ENCODE measurements around the gene CTSD.

CTSD gene

DNA sequence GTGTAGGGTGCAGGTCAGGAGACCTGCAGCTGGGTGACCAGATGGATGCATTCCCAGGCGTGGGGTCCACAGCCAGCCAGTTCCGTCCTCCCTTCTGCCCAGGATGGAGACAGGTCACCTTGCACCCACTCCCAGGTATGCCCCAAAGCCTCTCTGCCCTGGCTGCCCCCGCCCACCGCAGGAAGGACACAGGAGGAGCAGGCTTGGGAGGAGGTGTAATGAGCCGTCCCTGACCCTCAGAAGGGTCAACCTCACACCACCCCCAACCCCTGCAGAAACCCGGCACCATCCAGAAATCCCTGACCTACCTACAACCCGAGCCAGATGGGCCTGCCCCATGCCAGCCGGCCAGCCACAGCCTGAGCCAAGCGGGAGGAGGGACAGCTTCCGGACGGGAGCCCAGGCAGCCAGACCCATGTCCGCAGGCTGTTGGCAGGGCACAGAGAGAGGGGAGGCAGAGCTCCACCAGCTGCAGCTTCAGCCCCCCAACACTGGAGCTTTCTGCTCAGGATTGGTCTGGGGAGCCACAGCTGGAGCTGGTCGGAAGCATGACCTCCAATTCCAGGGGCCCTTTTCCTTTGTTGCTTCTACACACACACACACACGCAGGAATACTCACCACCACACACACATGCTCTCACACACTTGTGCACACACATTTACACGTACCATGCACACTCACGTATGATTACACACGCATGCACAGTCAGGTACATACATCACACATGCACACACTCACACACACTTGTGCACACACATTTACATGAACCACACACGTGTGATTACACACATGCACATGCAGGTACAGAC, 18.6 kb downstream of the CTSD start:
- DNase-seq (ENCODE audit: low read depth, low spot score), result no peak

DNA sequence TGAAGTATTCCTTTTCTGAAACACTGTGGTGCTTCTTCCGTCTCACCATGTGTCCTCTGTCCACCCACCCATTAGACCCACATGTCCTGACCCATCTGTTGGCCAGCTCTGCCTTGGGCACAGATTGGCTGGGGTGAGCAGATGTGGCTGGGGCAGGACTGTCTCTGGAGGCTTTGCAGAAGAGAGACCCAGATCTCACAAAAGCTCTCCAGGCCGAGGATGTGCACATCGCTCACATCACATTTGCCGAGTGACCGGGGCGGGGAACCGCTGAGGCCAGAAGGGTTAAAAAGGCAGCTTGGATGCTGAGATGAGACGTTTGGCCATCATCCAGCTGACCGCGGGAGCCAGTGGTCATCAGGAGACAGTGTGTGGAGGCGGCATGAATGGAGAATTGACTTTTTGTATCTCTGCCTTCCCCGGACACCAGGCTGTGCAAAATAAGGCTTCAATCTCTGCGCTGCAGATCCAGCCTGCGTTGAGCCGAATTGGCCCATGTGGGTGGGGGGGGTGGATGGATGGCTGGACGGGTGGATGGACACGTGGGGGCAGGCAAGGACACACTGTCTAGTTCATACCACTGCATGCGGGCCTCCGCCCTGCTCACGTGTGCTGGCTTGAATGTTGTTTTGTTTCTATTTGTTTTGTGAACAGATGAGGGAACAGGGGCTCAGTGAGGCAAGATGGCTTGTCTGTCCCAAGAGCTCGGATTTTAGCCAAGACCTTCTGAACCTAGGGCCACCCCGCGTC, 19.4 kb downstream of the CTSD start:
- DNase-seq (ENCODE audit: low read depth, low spot score), result no peak

GRCh38 chr11:1743585-1744136, 20.1 kb downstream of the CTSD start:
- DNase-seq (ENCODE audit: low read depth, low spot score), result no peak

- DNase-seq (ENCODE audit: low read depth, low spot score), result no peak
Measured at GRCh38 chr11:1742869-1743584, 20.7 kb downstream of the CTSD start.

- DNase-seq (ENCODE audit: low read depth, low spot score), result no peak
Measured at GRCh38 chr11:1742371-1742770, 21.4 kb downstream of the CTSD start.

DNA sequence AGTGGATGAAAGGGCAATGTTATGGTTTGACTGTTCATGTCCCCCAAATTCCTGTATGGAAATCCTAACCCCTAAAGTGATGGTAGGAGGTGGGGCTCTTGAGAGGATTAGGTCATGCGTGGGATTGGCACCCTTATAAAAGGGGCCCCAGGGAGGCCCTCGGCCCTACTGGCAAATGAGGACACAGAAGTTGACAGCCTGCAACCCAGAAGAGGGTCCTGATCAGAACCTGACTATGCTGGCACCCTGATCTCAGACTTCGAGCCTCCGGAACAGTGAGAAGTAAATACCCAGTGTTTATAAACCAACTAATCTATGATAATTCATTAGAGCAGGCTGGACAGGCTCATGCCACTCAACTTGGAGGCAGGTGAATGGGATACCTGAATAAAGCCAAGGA, 22.0 kb downstream of the CTSD start:
- no peak for DNase-seq (ENCODE audit: low read depth, low spot score)

DNA sequence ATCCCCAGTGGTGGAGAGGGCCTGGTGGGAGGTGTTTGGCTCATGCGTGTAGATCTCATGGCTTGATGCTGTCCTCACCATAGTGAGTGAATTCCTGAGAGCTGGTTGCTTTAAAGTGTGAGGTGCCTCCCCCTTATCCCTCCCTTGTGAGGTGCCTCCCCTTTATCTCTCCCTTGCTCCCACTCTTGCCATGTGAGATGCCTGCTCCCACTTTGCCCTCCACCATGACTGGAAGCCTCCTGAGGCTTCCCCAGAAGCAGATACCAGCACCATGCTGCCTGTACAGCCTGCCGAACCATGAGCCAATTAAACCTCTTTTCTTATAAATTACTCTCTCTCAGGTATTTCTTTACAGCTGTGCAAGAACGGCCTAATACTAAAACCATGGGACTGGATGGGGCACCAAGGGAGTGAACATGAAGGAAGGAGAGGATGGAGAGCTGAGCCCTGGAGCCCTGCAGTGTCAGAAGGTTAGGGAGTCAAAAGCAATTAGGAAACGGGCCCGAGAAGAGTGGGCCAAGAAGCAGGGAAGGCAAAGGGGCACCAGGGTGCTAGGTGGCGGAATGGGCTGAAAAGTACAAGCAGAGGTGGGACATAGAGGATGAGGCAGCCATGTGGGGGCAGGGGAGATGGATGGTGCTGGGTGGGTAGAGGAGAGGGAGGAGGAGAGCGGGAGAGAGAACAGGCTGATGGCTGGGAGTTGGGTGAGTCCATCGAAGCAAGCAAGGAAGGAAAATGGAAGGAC, 22.8 kb downstream of the CTSD start:
- DNase-seq (ENCODE audit: low read depth, low spot score), result no peak

- no peak for DNase-seq (ENCODE audit: low read depth, low spot score)
Measured at GRCh38 chr11:1739576-1739975, 24.2 kb downstream of the CTSD start.

- DNase-seq (ENCODE audit: low read depth, low spot score), result no peak
Measured at GRCh38 chr11:1738380-1738779, 25.3 kb downstream of the CTSD start.

GRCh38 chr11:1737080-1737757, 26.5 kb downstream of the CTSD start:
- DNase-seq (ENCODE audit: low read depth, low spot score), result no peak

- no peak for DNase-seq (ENCODE audit: low read depth, low spot score)
Measured at GRCh38 chr11:1736447-1736992, 27.2 kb downstream of the CTSD start.

DNA sequence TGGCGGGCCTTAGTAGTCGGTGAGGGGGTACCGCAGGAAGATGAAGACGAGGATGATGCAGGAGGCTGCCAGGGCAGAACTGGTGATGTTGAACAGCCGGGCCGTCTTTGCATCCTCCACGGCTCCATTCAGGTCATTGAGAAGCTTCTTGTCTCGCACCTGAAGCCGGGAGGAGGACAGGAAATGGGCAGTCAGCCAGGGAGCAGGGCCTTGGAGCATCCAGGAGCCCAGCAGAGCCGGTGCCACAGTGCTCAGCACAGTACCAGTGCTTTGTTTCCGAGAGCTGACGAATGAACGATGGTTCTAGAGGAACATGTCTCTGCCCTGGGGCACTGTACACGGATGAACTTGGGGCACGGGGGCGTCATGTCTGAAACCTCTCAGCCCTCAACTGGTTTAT, 28.5 kb downstream of the CTSD start:
- no peak for DNase-seq (ENCODE audit: low read depth, low spot score)

DNA sequence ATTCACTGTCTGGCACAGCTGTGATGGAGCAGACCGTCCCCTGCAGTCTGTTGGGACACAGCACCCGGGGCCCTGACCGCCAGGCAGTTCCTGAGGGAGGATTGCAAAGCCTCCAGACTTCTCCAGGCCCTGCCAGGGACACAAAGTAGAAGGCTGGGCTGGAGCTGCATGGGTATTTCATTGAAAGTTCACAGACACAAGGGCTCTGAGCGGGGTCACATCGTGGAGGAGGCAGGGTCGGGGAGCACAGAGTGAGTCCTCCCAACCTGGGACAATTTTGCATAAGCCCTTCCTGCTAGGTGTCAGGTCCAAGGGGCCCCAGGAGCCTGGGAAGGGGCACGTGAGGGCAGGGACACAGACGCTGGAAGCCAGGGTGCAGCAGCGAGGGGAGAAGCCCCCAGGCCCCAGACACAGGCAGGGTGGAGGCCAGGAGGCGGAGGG, 29.1 kb downstream of the CTSD start:
- DNase-seq (ENCODE audit: low read depth, low spot score), result no peak

DNA sequence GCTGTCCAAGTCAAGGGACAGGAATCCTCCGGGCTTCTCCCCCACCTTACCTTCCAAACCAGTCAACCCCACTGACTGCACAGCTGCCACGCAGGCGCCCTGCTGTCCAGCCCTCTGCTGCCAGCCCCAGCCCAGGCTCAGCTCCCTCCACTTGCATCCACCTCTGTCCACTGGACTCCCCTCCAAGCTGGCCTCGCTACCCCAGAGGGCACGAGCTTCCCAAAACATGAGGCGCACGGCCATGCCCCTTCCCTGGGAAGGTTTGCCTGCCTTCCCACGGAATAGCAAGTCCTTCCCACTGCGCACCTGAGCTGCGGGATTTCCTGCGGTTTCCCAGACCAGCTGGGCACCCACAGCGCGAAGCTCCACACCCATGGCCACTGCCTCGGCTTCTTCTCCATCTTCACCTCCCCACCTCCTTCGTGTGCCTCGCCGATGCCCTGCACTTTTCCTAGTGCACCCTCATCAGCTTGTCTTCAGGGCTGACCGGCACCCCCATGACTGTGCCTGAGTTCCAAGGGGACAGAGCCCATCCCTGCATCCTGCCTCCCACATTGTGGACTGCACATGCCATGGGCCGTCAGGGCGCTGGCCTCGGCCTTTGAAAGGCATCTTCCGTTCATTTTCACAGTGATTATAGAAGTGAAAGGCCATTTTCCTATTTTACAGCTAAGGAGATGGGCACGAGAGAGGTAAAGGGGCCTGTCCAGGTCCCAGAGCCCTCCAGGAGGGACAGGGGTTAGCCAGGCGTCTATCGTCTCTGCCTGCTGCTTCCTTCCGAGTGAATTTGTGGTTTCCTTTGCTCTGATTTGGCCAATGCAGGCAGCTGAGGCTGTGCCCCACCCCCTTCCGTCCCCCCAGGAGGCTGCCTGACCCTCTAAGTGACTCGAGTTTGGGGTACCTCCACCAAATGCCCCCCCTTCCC, 29.7 kb downstream of the CTSD start:
- no peak for DNase-seq (ENCODE audit: low read depth, low spot score)

GRCh38 chr11:1733009-1733715, 30.6 kb downstream of the CTSD start:
- DNase-seq (ENCODE audit: low read depth, low spot score), result no peak

GRCh38 chr11:1732418-1733008, 31.2 kb downstream of the CTSD start:
- no peak for DNase-seq (ENCODE audit: low read depth, low spot score)

GRCh38 chr11:1731451-1732059, 32.2 kb downstream of the CTSD start:
- no peak for DNase-seq (ENCODE audit: low read depth, low spot score)

- DNase-seq (ENCODE audit: low read depth, low spot score), result no peak
Measured at GRCh38 chr11:1730059-1730629, 33.6 kb downstream of the CTSD start.
